ENCODE results near the gene KCNJ14. TPM values are rescaled to one million over a fixed set of nuclear protein-coding genes. Genes with fewer than 3 reads are reported as not detected.

KCNJ14 gene
- total RNA-seq, 4 donors from 2014 or later: 0.19 to 1.9 (median 0.92) TPM

GRCh38 chr19:48444129-48444935 is 11.0 kb upstream of the KCNJ14 start:
- H3K36me3 ChIP-seq: peaks cover 0 to 25% of the 10 kb centered on the region in 2 donors
- DNase-seq (no peak), ATAC-seq (no peak)
- in situ Hi-C loops (cut with MboI; ENCODE audit: low sequenced_read_pairs in 4 of 4) (no loop called here), intact Hi-C loops (cut with DNase I; ENCODE audit: low total_unique reads) (no loop called here)
- peak overlapping the region in 2 of 4 donors; percentile 87 to 90 for H3K27ac ChIP-seq
- peaks cover 25 to 41% (median 37%) of the 10 kb centered on the region in 3 donors for H3K27me3 ChIP-seq
- peak overlapping the region; percentile 93 to 98 (median 96) for H3K4me3 ChIP-seq
- no peak for TF ChIP-seq CTCF (IDR thresholded peaks at IDR 0.05 in 4 of 5, conservative IDR thresholded peaks at IDR 0.05 in 1 of 5)
- no peak for TF ChIP-seq POLR2A (IDR thresholded peaks at IDR 0.05)
- peaks cover 18 to 22% of the 10 kb centered on the region in 2 donors for H3K4me1 ChIP-seq
- H3K9me3 ChIP-seq: no peaks in the 10 kb centered on the region

GRCh38 chr19:48444936-48445200 is 10.5 kb upstream of the KCNJ14 start:
- Histone ChIP-seq H3K36me3 (peaks cover 0 to 31% of the 10 kb centered on the region in 2 donors), H3K27ac (peak overlapping the region; percentile 87 to 92 (median 90)), H3K4me3 (peak overlapping the region; percentile 93 to 98 (median 96)), H3K9me3 (no peaks in the 10 kb centered on the region), H3K4me1 (peaks cover 18 to 22% of the 10 kb centered on the region in 2 donors), H3K27me3 (peaks cover 25 to 36% (median 32%) of the 10 kb centered on the region in 3 donors)
- no peak for ATAC-seq
- TF ChIP-seq CTCF (IDR thresholded peaks at IDR 0.05 in 4 of 5, conservative IDR thresholded peaks at IDR 0.05 in 1 of 5) (no peak), POLR2A (IDR thresholded peaks at IDR 0.05) (no peak)
- no peak for DNase-seq
- in situ Hi-C loops (cut with MboI; ENCODE audit: low sequenced_read_pairs in 4 of 4) (no loop called here), intact Hi-C loops (cut with DNase I; ENCODE audit: low total_unique reads) (loop anchor here (1.0 to 5.0 kb wide), 2 partner anchors 24 to 123 kb away; partner anchors contain the start of gene CYTH2)

GRCh38 chr19:48445256-48445605 is 10.1 kb upstream of the KCNJ14 start:
- Histone ChIP-seq H3K27ac (peak overlapping the region; percentile 87 to 92 (median 90)), H3K4me1 (peaks cover 18 to 22% of the 10 kb centered on the region in 2 donors), H3K9me3 (no peaks in the 10 kb centered on the region), H3K36me3 (peaks cover 0 to 34% of the 10 kb centered on the region in 2 donors), H3K4me3 (peak overlapping the region; percentile 93 to 98 (median 96)), H3K27me3 (peaks cover 25 to 33% (median 29%) of the 10 kb centered on the region in 3 donors)
- in situ Hi-C loops (cut with MboI; ENCODE audit: low sequenced_read_pairs in 4 of 4) (no loop called here), intact Hi-C loops (cut with DNase I; ENCODE audit: low total_unique reads) (loop anchor here (1.0 to 5.0 kb wide), 2 partner anchors 24 to 123 kb away; partner anchors contain the start of gene CYTH2)
- TF ChIP-seq CTCF (IDR thresholded peaks at IDR 0.05 in 4 of 5, conservative IDR thresholded peaks at IDR 0.05 in 1 of 5): peak; percentile 10 to 52 (median 37)
- no peak for TF ChIP-seq POLR2A (IDR thresholded peaks at IDR 0.05)
- ATAC-seq (peak; percentile 56 to 78), DNase-seq (no peak)

- in situ Hi-C loops (cut with MboI; ENCODE audit: low sequenced_read_pairs in 4 of 4) (no loop called here), intact Hi-C loops (cut with DNase I; ENCODE audit: low total_unique reads) (loop anchor here (1.0 to 5.0 kb wide), 2 partner anchors 23 to 124 kb away; partner anchors contain the start of gene CYTH2)
- Histone ChIP-seq H3K9me3 (no peaks in the 10 kb centered on the region), H3K27me3 (peaks cover 23 to 27% (median 25%) of the 10 kb centered on the region in 3 donors), H3K27ac (peak within 1 kb of the TSS; percentile 87 to 92 (median 90)), H3K4me3 (peak within 1 kb of the TSS; percentile 93 to 98 (median 96)), H3K36me3 (peaks cover 0 to 40% of the 10 kb centered on the region in 2 donors), H3K4me1 (peaks cover 18 to 22% of the 10 kb centered on the region in 2 donors)
- DNase-seq (peak; percentile 79 to 85), ATAC-seq (peak; percentile 91 to 93)
- TF ChIP-seq CTCF (IDR thresholded peaks at IDR 0.05 in 4 of 5, conservative IDR thresholded peaks at IDR 0.05 in 1 of 5) (no peak), POLR2A (IDR thresholded peaks at IDR 0.05) (peak; percentile 49 to 79)
Observed at GRCh38 chr19:48445606-48446481, 9.5 kb upstream of the KCNJ14 start, which contains the start of gene GRWD1. Gene GRWD1 (plus strand): TSS chr19:48445983. CDS start chr19:48446006, 23 bp downstream.
